ENCODE data around the gene SLCO1B3. TPM values are rescaled to one million over a fixed set of nuclear protein-coding genes. Genes with fewer than 3 reads are reported as not detected.

The SLCO1B3 gene
- total and polyA plus RNA-seq, 2 donors (not counting 3 experiments of a cell fraction or from before 2014, with no cell fraction given) = not detected

- dilution Hi-C loops (cut with MboI; ENCODE audit: extremely low pct_ligation_motif_present, low sequenced_read_pairs) (no loop called here), intact Hi-C loops (cut with micrococcal nuclease) (no loop called here)
- no peak overlapping the region for H3K4me2 ChIP-seq (ENCODE audit: insufficient read depth, low read length)
- no peaks in the 10 kb centered on the region for H3K27me3 ChIP-seq (ENCODE audit: control insufficient read depth in 2 of 2, insufficient read depth in 2 of 2, low read length in 2 of 2)
- no peaks in the 10 kb centered on the region for H3K36me3 ChIP-seq (ENCODE audit: control insufficient read depth in 2 of 2, extremely low read depth in 1 of 2, insufficient read depth in 2 of 2, low read length in 2 of 2)
- FAIRE-seq (no peak), DNase-seq (ENCODE audit: low read depth, low spot score) (peak; percentile 78)
- H3K27ac ChIP-seq (ENCODE audit: insufficient read depth, low read depth, low read length) = no peak overlapping the region
- ChIA-PET POLR2A (no interaction called here), CTCF (no interaction called here)
- TF ChIP-seq MAX (IDR thresholded peaks at IDR 0.05; ENCODE audit: insufficient read depth, insufficient read length) (no peak), MYC (IDR thresholded peaks at IDR 0.05; ENCODE audit: low read depth, low read length) (no peak), CTCF (IDR thresholded peaks at IDR 0.05; ENCODE audit: extremely low read depth in 1 of 2, insufficient read depth in 1 of 2, low read depth in 1 of 2, low read length in 2 of 2) (no peak), JUN (IDR thresholded peaks at IDR 0.05; ENCODE audit: borderline replicate concordance, insufficient read depth, insufficient read length, low read depth) (no peak), EZH2 (IDR thresholded peaks at IDR 0.05; ENCODE audit: borderline replicate concordance, low read depth, low read length, severe bottlenecking) (no peak), POLR2AphosphoS5 (IDR thresholded peaks at IDR 0.05; ENCODE audit: insufficient read depth, low read depth, low read length) (no peak), FOS (IDR thresholded peaks at IDR 0.05; ENCODE audit: borderline replicate concordance, insufficient read depth, low read length) (no peak), POLR2A (IDR thresholded peaks at IDR 0.05; ENCODE audit: low read depth, low read length) (no peak), GATA2 (IDR thresholded peaks at IDR 0.05; ENCODE audit: insufficient read depth, insufficient read length, low read depth, low read length) (no peak)
- H3K79me2 ChIP-seq (ENCODE audit: control insufficient read depth, insufficient read depth, low read length) = no peaks in the 10 kb centered on the region
- no peak overlapping the region for H3K4me3 ChIP-seq (replicated peaks in 1 of 3; ENCODE audit: insufficient read depth in 1 of 3, low read depth in 1 of 3, low read length in 3 of 3)
- no TSS peak for BruUV-seq (replicated peaks)
- no peak overlapping the region for H3K9ac ChIP-seq (replicated peaks; ENCODE audit: extremely low read depth, insufficient read depth, low read length)
- H2AFZ ChIP-seq (ENCODE audit: low read depth, low read length) = no peak overlapping the region
- no peaks in the 10 kb centered on the region for H3K9me3 ChIP-seq (replicated peaks; ENCODE audit: control insufficient read depth, insufficient read depth, low read length)
- H3K9me1 ChIP-seq (replicated peaks; ENCODE audit: control insufficient read depth, extremely low read depth, insufficient read depth, low read length) = no peaks in the 10 kb centered on the region
- H3K4me1 ChIP-seq (ENCODE audit: control insufficient read depth, extremely low read depth, insufficient read depth, low read length) = no peaks in the 10 kb centered on the region
- H4K20me1 ChIP-seq (replicated peaks; ENCODE audit: control insufficient read depth, extremely low read depth, insufficient read depth, low read length) = no peaks in the 10 kb centered on the region
Measured at GRCh38 chr12:20808521-20808920, 2.0 kb upstream of the SLCO1B3 start.

Measured in endothelial cell of umbilical vein (primary cell).